ENCODE data around the gene RIT2. TPM values are rescaled to one million over a fixed set of nuclear protein-coding genes. Genes with fewer than 3 reads are reported as not detected.

RIT2 gene
- total and polyA plus RNA-seq, 2 of the 4 experiments (the other 2 are of a cell fraction) = not detected

DNA sequence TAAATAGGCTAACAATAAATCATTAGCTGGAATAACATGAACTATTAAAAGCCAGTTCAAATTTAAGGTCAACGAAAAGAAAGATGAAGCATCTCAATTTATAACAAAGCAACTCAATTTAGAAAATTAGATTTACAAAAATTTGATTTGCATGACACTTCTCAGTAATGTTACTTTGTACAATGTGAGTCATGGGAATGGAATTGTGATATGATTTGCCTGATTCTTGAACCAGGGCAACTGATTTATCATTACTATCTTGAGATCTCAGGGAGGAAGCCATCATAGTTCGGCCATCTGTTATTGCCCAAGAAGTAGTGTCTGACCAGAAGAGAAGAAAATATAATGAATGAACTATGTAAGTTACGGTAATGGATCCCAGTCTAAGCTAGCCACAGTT, 193.1 kb downstream of the RIT2 start:
- no peak for TF ChIP-seq NFE2L2 (IDR thresholded peaks at IDR 0.05; ENCODE audit: low read depth, low read length)
- TF ChIP-seq CEBPB (IDR thresholded peaks at IDR 0.05; ENCODE audit: low read depth, low read length) = no peak
- TF ChIP-seq POLR2A (IDR thresholded peaks at IDR 0.05; ENCODE audit: low read depth, low read length) = no peak
- TF ChIP-seq, protein P1, sequence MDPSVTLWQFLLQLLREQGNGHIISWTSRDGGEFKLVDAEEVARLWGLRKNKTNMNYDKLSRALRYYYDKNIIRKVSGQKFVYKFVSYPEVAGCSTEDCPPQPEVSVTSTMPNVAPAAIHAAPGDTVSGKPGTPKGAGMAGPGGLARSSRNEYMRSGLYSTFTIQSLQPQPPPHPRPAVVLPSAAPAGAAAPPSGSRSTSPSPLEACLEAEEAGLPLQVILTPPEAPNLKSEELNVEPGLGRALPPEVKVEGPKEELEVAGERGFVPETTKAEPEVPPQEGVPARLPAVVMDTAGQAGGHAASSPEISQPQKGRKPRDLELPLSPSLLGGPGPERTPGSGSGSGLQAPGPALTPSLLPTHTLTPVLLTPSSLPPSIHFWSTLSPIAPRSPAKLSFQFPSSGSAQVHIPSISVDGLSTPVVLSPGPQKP (IDR thresholded peaks at IDR 0.05; ENCODE audit: borderline replicate concordance, low read depth, low read length) = no peak
- no peak for TF ChIP-seq FOS (IDR thresholded peaks at IDR 0.05; ENCODE audit: low read depth, low read length)
- no peak for TF ChIP-seq RCOR1 (IDR thresholded peaks at IDR 0.05; ENCODE audit: insufficient replicate concordance, low read length)
- TF ChIP-seq BHLHE40 (IDR thresholded peaks at IDR 0.05; ENCODE audit: low read depth, low read length) = no peak
- TF ChIP-seq RAD21 (IDR thresholded peaks at IDR 0.05; ENCODE audit: low read length) = no peak
- whole genome bisulfite sequencing, 2 experiments (ENCODE audit: extremely low coverage in 2 of 2, insufficient read length in 1 of 2) = no CpG with 5 or more reads among the region's 3 CpGs
- Histone ChIP-seq H2BK120ac (ENCODE audit: low read depth, low read length) (no peak overlapping the region), H2AK5ac (ENCODE audit: low read depth, low read length) (no peak overlapping the region), H2BK20ac (ENCODE audit: low read depth, low read length) (no peak overlapping the region), H3K4me3 (ENCODE audit: insufficient read depth, low read depth, low read length) (no peak overlapping the region), H3K9me1 (ENCODE audit: insufficient read depth, low read length) (no peaks in the 10 kb centered on the region), H4K8ac (ENCODE audit: low read depth in 2 of 2, low read length in 2 of 2) (no peak overlapping the region), H3K4ac (ENCODE audit: low read depth, low read length) (no peak overlapping the region), H3K4me2 (ENCODE audit: low read depth, low read length) (no peak overlapping the region), H3K27me3 (ENCODE audit: control insufficient read depth, insufficient read depth, low read length) (no peaks in the 10 kb centered on the region), H3K14ac (replicated peaks; ENCODE audit: low read depth, low read length) (no peak overlapping the region), H3K18ac (ENCODE audit: low read depth, low read length) (no peak overlapping the region), H3K27ac (ENCODE audit: insufficient read depth, low read length) (no peak overlapping the region), H2BK15ac (ENCODE audit: low read depth, low read length) (no peak overlapping the region), H3K9ac (ENCODE audit: low read depth, low read length) (no peak overlapping the region), H2BK5ac (ENCODE audit: low read depth, low read length, poor library complexity, severe bottlenecking) (no peak overlapping the region), H3K56ac (ENCODE audit: extremely low read depth, insufficient read depth, low read length) (no peak overlapping the region), H4K91ac (ENCODE audit: insufficient read depth, low read depth, low read length) (no peak overlapping the region), H3K9me3 (ENCODE audit: control insufficient read depth, insufficient read depth, low read length) (peaks cover 4% of the 10 kb centered on the region), H3K79me1 (ENCODE audit: low read depth in 1 of 2, low read length in 2 of 2) (no peaks in the 10 kb centered on the region), H3K4me1 (ENCODE audit: control insufficient read depth, insufficient read depth, low read length) (no peaks in the 10 kb centered on the region), H2AK9ac (replicated peaks; ENCODE audit: low read depth, low read length, poor library complexity) (no peak overlapping the region), H2AFZ (replicated peaks; ENCODE audit: low read length, poor library complexity) (no peak overlapping the region), H3K23ac (ENCODE audit: low read depth, low read length) (no peak overlapping the region), H4K5ac (ENCODE audit: low read depth, low read length) (no peak overlapping the region), H3K36me3 (ENCODE audit: control insufficient read depth, insufficient read depth, low read length) (no peaks in the 10 kb centered on the region), H4K20me1 (ENCODE audit: insufficient read depth, low read length) (no peaks in the 10 kb centered on the region)
- CTCF ChIA-PET = no interaction called here
- POLR2A ChIA-PET (ENCODE audit: unreplicated experiment) = no interaction called here
- intact Hi-C loops (cut with micrococcal nuclease) (no loop called here), in situ Hi-C loops (cut with MboI; ENCODE audit: low sequenced_read_pairs) (no loop called here), dilution Hi-C loops (cut with HindIII; ENCODE audit: low sequenced_read_pairs, unreplicated experiment) (no loop called here)
- DNase-seq (no peak), ATAC-seq (ENCODE audit: low read depth) (no peak)
- BruUV-seq (replicated peaks) = no TSS peak
